K562 (cell line): Measurements from ENCODE around the gene CD47. TPM values are rescaled to one million over a fixed set of nuclear protein-coding genes. Genes with fewer than 3 reads are reported as not detected.
A peak's percentile ranks its signal among the peaks of the same experiment; 100 is the strongest.

Experiments used
- CCNT2 ChIP-seq: IDR thresholded peaks from 2 replicates; pipeline ENCODE4 v1.6.1; 2011; ENCODE audit warnings: borderline replicate concordance, low read depth, mild to moderate bottlenecking, moderate library complexity, mixed read lengths, low read length; ENCODE audit not compliant: insufficient read length; ENCODE audit errors: extremely low read depth
- CHCHD3 ChIP-seq: fragments of 250-450 bp; sonication (Bioruptor Pico); IDR thresholded peaks from 2 replicates; pipeline ENCODE4 v2.1.2; 2022; ENCODE audit warnings: mild to moderate bottlenecking
- MEIS2 ChIP-seq: fragments of 450-650 bp; IDR thresholded peaks from 2 replicates; pipeline ENCODE4 v1.6.1; 2014; ENCODE audit warnings: mild to moderate bottlenecking; ENCODE audit not compliant: partially characterized antibody
- NCOA4 ChIP-seq: fragments of 450-650 bp; IDR thresholded peaks from 2 replicates; pipeline ENCODE4 v1.6.1; 2018; ENCODE audit warnings: mild to moderate bottlenecking; ENCODE audit not compliant: partially characterized antibody
- NR1H2 ChIP-seq: sonication (generic); formaldehyde crosslinking; IDR thresholded peaks from 2 replicates; pipeline ENCODE4 v1.4.0; 2020; ENCODE audit warnings: mild to moderate bottlenecking, missing genetic modification reagents
- POLR2AphosphoS5 ChIP-seq: IDR thresholded peaks from 2 replicates; pipeline ENCODE4 v1.6.1; 2011; ENCODE audit warnings: mild to moderate bottlenecking, low read depth, low read length, moderate library complexity; ENCODE audit not compliant: control insufficient read depth, insufficient read depth
- RBBP5 ChIP-seq: fragments of 200-600 bp; sonication (generic); IDR thresholded peaks from 2 replicates; pipeline ENCODE4 v1.6.1; 2012; ENCODE audit warnings: borderline replicate concordance, mild to moderate bottlenecking, low read length, control low read depth, inconsistent platforms; ENCODE audit not compliant: insufficient read depth, poor library complexity, severe bottlenecking
- RBM25 ChIP-seq: fragments of 200-400 bp; formaldehyde crosslinking; IDR thresholded peaks from 2 replicates; pipeline ENCODE4 v1.6.1; 2018; ENCODE audit warnings: low read length, low read depth, moderate library complexity; ENCODE audit not compliant: severe bottlenecking
- ZNF766 ChIP-seq: fragments of 200-800 bp; sonication (Bioruptor generic); conservative IDR thresholded peaks from 2 replicates; pipeline ENCODE4 v1.6.1; 2016; ENCODE audit warnings: missing genetic modification characterization, missing compliant biosample characterization
- polyA plus RNA-seq, 8 experiments: library from polyadenylated mRNA; depleted of rRNA in 4 of 8; stranded (reverse) in 5 of 8; unstranded in 3 of 8; fragments of >200 nt; fragmentation: Nextera tagmentation in 2 of 8; fragmentation: Illumina TruSeq in 1 of 8; extraction: Ambion mirVana in 2 of 8; extraction: Trizol in 1 of 8; gene quantifications; 2 replicates each; pipeline versions ENCODE4 v1.2.1 to v1.2.3, GENCODE V29; 2011 to 2014; ENCODE audit warnings: inconsistent platforms in 1 of 8, missing spikeins in 1 of 8
- total RNA-seq, 7 experiments: library from RNA; depleted of rRNA in 6 of 7; stranded (reverse); fragments of >200 nt in 6 of 7; fragmentation: Illumina TruSeq in 2 of 7; extraction: Trizol in 2 of 7; gene quantifications; 2 replicates each; pipeline versions ENCODE4 v1.2.1 to v1.2.3, GENCODE V29; 2011 to 2021; ENCODE audit warnings: low replicate concordance in 1 of 7
- TF ChIP-seq, protein P1 (sequence below): fragments of 450-650 bp; formaldehyde crosslinking; IDR thresholded peaks from 2 replicates; pipeline ENCODE4 v1.4.0; 2020; ENCODE audit warnings: mild to moderate bottlenecking, moderate library complexity
- TF ChIP-seq, protein P2 (sequence below), 2 experiments: fragments of 450-650 bp; IDR thresholded peaks; 2 replicates each; pipeline ENCODE4 v1.6.1; 2016; ENCODE audit warnings: mild to moderate bottlenecking in 2 of 2, borderline replicate concordance in 1 of 2, low read depth in 1 of 2, moderate library complexity in 1 of 2
- TF ChIP-seq, protein P3 (sequence below): sonication (generic); formaldehyde crosslinking; IDR thresholded peaks from 2 replicates; pipeline ENCODE4 v1.8.1; 2023; ENCODE audit warnings: mild to moderate bottlenecking, missing genetic modification reagents

Gene CD47
- total and polyA plus RNA-seq, 9 of the 15 experiments (the other 6 are each of a cell fraction or from before 2014, with no cell fraction given) = 10.2 to 62.6 (median 36.3) TPM

DNA sequence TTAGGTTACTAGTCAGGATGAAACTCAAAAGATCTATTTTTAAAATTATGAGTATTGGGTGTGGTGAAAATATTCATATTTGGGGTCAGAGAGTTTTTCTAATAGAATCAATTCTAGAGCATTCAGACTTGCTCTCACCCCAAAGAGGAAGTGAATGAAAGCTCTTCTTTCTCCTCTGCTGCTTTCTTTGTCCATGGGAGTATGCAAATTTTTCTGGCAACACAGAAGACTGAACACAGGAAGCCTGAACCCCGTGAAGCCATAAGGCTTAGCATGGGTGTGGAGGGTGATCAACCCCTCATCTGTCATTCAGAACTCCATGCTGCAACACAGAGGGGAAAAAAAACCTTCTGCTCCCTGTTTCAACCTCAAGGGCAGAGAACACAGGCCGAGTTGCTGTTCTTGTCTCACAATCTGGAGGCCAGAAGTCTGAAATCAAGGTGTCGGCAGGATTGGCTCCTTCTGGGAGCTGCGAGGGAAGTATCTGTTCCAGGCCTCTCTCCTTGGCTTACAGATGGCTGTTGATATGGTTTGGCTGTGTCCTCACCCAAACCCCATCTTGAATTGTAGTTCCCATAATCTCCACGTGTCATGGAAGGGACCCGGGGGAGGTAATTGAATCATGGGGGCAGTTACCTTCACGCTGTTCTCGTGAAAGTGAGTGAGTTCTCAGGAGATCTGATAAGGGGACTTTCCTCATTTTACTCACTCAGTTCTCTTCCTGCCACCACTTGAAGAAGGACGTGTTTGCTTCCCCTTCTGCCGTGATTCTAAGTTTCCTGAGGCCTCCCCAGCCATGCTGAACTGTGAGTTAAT, 33.7 kb upstream of the CD47 start (continued):
- TF ChIP-seq CCNT2 = no peak
- TF ChIP-seq, protein P1, sequence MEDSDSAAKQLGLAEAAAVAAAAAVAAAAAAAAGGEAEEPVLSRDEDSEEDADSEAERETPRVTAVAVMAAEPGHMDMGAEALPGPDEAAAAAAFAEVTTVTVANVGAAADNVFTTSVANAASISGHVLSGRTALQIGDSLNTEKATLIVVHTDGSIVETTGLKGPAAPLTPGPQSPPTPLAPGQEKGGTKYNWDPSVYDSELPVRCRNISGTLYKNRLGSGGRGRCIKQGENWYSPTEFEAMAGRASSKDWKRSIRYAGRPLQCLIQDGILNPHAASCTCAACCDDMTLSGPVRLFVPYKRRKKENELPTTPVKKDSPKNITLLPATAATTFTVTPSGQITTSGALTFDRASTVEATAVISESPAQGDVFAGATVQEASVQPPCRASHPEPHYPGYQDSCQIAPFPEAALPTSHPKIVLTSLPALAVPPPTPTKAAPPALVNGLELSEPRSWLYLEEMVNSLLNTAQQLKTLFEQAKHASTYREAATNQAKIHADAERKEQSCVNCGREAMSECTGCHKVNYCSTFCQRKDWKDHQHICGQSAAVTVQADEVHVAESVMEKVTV (CRISPR knock-in tag) = no peak
- TF ChIP-seq NR1H2 (CRISPR knock-in tag) = no peak
- peak; percentile 79; the same call in 1 of the 2 replicates for TF ChIP-seq ZNF766 (CRISPR knock-in tag)
- no peak for TF ChIP-seq NCOA4
- no peak for TF ChIP-seq CHCHD3
- no peak for TF ChIP-seq MEIS2
- no peak for TF ChIP-seq RBBP5
- TF ChIP-seq, protein P2, sequence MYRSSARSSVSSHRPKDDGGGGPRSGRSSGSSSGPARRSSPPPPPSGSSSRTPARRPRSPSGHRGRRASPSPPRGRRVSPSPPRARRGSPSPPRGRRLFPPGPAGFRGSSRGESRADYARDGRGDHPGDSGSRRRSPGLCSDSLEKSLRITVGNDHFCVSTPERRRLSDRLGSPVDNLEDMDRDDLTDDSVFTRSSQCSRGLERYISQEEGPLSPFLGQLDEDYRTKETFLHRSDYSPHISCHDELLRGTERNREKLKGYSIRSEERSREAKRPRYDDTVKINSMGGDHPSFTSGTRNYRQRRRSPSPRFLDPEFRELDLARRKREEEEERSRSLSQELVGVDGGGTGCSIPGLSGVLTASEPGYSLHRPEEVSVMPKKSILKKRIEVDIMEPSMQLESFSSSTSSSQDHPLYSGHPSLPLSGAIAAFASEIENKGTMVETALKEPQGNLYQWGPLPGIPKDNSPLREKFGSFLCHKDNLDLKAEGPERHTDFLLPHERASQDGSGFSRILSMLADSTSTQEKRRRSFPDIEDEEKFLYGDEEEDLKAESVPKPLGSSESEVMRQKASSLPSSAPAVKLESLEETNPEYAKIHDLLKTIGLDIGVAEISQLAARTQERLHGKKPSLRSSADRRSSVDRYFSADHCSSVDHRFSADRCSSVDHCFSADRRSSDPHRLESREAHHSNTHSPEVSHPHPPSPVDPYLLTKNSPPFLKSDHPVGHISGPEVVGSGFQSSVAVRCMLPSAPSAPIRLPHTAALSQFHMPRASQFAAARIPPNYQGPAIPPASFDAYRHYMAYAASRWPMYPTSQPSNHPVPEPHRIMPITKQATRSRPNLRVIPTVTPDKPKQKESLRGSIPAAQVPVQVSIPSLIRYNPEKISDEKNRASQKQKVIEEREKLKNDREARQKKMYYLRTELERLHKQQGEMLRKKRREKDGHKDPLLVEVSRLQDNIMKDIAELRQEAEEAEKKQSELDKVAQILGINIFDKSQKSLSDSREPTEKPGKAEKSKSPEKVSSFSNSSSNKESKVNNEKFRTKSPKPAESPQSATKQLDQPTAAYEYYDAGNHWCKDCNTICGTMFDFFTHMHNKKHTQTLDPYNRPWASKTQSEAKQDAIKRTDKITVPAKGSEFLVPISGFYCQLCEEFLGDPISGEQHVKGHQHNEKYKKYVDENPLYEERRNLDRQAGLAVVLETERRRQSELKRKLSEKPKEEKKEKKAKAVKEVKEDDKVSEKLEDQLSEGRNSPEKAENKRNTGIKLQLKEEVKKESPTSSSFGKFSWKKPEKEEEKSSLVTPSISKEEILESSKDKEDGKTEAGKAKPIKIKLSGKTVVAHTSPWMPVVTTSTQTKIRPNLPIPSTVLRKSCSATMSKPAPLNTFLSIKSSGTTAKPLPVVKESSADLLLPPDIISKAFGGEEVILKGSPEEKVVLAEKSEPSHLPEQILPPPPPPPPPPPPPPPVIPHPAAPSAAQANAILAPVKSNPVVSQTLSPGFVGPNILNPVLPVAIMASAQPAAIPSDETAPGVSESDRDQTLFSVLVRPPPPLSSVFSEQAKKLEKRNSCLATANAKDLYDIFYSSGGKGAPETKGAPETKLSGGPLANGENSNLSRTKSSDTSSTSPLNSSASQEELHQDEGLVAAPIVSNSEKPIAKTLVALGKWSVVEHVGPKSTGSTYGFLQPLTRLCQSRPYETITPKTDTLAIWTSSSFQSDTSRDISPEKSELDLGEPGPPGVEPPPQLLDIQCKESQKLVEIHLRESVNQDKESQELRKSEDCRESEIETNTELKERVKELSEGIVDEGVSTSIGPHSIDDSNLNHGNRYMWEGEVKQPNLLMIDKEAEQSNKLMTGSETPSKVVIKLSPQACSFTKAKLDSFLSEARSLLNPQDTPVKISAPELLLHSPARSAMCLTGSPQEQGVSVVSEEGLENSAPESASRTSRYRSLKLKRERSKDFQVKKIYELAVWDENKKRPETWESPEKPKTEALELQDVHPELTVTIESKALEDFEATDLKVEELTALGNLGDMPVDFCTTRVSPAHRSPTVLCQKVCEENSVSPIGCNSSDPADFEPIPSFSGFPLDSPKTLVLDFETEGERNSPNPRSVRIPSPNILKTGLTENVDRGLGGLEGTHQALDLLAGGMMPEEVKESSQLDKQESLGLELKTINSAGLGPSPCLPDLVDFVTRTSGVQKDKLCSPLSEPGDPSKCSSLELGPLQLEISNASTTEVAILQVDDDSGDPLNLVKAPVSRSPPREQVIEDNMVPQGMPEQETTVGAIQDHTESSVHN (IDR thresholded peaks at IDR 0.05; ENCODE audit: borderline replicate concordance in 1 of 2, low read depth in 1 of 2) = no peak
- TF ChIP-seq RBM25 = no peak
- TF ChIP-seq POLR2AphosphoS5 = 0 out of 2 replicates have a peak, but pooled peaks have one; percentile 50
- TF ChIP-seq, protein P3, sequence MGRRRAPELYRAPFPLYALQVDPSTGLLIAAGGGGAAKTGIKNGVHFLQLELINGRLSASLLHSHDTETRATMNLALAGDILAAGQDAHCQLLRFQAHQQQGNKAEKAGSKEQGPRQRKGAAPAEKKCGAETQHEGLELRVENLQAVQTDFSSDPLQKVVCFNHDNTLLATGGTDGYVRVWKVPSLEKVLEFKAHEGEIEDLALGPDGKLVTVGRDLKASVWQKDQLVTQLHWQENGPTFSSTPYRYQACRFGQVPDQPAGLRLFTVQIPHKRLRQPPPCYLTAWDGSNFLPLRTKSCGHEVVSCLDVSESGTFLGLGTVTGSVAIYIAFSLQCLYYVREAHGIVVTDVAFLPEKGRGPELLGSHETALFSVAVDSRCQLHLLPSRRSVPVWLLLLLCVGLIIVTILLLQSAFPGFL (CRISPR knock-in tag) = no peak
